ENCODE results near the gene TENT5A.

GRCh38 chr6:81762132-81762531 lies 9.7 kb upstream of the TENT5A start:
- no peak for TF ChIP-seq TOX (CRISPR knock-in tag; IDR thresholded peaks at IDR 0.05; ENCODE audit: borderline replicate concordance)
- TF ChIP-seq RARB (CRISPR knock-in tag; IDR thresholded peaks at IDR 0.05) = no peak
- TF ChIP-seq SNAI2 (CRISPR knock-in tag; IDR thresholded peaks at IDR 0.05) = no peak
- peak; percentile 54 for TF ChIP-seq ISL1 (CRISPR knock-in tag; IDR thresholded peaks at IDR 0.05)
- no peak for TF ChIP-seq ZNF8 (CRISPR knock-in tag; IDR thresholded peaks at IDR 0.05)
- TF ChIP-seq, protein P1, sequence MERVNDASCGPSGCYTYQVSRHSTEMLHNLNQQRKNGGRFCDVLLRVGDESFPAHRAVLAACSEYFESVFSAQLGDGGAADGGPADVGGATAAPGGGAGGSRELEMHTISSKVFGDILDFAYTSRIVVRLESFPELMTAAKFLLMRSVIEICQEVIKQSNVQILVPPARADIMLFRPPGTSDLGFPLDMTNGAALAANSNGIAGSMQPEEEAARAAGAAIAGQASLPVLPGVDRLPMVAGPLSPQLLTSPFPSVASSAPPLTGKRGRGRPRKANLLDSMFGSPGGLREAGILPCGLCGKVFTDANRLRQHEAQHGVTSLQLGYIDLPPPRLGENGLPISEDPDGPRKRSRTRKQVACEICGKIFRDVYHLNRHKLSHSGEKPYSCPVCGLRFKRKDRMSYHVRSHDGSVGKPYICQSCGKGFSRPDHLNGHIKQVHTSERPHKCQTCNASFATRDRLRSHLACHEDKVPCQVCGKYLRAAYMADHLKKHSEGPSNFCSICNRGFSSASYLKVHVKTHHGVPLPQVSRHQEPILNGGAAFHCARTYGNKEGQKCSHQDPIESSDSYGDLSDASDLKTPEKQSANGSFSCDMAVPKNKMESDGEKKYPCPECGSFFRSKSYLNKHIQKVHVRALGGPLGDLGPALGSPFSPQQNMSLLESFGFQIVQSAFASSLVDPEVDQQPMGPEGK (CRISPR knock-in tag; IDR thresholded peaks at IDR 0.05; ENCODE audit: borderline replicate concordance) = no peak
- TF ChIP-seq ZFP30 (CRISPR knock-in tag; IDR thresholded peaks at IDR 0.05) = no peak
- no peak for TF ChIP-seq OSR1 (CRISPR knock-in tag; IDR thresholded peaks at IDR 0.05)
- TF ChIP-seq ARNTL (CRISPR knock-in tag; IDR thresholded peaks at IDR 0.05; ENCODE audit: borderline replicate concordance, low read depth) = no peak
- TF ChIP-seq GLIS3 (CRISPR knock-in tag; IDR thresholded peaks at IDR 0.05) = no peak
- TF ChIP-seq, protein P2, sequence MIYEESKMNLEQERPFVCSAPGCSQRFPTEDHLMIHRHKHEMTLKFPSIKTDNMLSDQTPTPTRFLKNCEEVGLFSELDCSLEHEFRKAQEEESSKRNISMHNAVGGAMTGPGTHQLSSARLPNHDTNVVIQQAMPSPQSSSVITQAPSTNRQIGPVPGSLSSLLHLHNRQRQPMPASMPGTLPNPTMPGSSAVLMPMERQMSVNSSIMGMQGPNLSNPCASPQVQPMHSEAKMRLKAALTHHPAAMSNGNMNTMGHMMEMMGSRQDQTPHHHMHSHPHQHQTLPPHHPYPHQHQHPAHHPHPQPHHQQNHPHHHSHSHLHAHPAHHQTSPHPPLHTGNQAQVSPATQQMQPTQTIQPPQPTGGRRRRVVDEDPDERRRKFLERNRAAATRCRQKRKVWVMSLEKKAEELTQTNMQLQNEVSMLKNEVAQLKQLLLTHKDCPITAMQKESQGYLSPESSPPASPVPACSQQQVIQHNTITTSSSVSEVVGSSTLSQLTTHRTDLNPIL (CRISPR knock-in tag; IDR thresholded peaks at IDR 0.05; ENCODE audit: low read depth) = no peak
